HG03280 (cell line): ENCODE results near the gene GMDS.

Experiments
- ATAC-seq: cut with Tn5 transposase; IDR thresholded peaks from one replicate; pipeline ENCODE4 v1.9.1; 2021; ENCODE audit warnings: mild to moderate bottlenecking, moderate library complexity; ENCODE audit not compliant: unreplicated experiment

Gene GMDS

DNA sequence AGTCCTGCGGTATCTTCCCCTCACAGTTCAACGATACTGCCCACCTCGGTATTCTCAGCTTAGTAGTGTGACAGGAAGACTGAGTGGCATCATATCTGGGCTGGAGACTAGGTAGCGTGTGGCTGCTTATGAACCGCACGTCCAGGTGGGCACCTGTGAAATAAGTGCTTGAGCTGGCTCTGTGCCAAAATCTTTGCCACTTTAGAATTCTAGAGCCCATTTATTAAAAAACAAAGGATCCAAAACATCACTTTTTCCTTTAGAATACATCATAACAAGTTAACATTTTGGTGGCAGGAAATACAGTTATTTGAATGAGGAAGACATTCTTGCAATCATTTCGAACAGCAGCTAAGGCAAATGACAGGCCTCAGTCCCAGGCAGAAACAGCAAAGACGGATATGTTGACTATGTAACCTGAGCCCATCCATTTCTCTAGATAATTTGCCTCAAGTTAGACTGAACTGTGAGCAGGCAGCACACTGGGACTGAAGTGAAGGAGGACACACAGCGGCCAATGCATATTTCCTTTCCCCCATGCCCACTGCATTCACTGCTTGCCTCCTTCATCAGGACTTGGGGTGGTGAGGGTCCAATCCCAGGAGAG lies 136.6 kb downstream of the GMDS start:
- no peak for ATAC-seq

DNA sequence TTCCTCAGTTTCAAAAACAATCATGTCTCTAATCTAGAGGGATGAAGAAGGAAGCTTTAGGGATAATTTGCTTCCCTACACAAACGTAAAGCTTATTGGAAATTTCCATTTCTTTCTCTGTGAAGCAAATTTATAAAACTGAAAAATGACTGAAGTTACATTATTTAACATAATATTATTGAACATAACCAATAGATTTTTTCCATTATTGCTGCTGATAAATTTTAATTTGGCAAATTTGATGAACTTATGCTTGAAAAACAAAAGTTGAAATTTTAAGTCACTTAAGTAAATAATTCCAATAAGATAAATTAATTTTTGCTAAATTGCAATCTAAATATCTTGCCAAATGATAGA lies 140.9 kb downstream of the GMDS start:
- ATAC-seq: no peak

- ATAC-seq: no peak
These were observed 141.5 kb downstream of the GMDS start for GRCh38 chr6:2103765-2104523.

DNA sequence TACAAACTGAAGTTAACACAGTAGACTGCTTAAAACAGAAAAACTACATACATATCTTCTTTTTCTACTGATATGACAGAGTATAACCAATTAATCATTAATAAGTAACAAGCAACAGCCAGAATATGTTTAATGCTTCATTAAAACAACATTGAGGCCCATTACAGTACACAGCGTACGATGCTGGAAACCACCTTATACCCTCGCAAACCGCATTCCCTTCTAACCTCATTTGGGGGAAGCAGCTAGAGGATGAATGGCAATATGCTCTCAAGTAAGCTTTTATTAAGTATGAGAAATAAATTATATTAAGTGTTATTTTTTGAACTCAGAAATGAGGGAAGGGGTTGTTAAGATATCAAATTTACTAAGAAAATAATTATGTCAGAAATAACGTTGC lies 142.4 kb downstream of the GMDS start:
- ATAC-seq: no peak

- ATAC-seq: no peak
These were observed 143.0 kb downstream of the GMDS start for GRCh38 chr6:2102316-2102883.

DNA sequence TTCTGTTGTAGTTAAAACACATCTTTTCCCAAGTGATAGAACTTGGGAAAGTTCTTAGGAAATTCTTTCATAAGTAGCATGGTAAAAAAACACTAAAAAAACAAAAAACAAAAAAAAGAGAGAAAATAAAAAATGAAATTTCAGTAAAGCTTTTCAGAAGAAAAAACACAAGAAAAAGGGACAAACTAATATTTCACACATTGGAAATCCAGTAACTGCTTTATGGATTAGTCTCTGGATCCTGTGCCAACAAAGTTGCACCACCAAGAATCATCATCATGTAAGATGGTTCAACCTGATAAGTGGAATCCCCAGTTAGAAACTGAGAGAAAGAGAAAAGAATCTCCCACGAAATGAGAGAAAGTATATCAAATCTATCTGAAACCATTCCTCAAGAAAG lies 144.2 kb downstream of the GMDS start:
- no peak for ATAC-seq

DNA sequence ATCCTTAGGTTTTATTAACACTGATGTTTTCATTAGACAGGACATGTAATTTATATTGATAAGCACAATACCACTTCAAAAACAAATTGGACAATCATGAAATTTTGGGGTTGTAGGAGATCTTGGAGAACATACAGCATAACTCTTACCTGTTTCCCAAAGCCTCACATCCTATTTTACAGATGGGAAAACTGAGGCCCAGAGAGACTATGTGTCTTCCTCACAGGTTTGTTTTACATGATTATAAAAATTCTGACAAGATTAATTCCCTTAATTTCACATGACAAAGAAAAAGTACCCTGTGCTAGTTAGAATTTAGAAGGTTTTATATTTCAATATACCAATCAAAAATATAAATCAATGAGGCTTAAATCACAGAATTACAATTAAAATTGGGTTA lies 145.5 kb downstream of the GMDS start:
- no peak for ATAC-seq

DNA sequence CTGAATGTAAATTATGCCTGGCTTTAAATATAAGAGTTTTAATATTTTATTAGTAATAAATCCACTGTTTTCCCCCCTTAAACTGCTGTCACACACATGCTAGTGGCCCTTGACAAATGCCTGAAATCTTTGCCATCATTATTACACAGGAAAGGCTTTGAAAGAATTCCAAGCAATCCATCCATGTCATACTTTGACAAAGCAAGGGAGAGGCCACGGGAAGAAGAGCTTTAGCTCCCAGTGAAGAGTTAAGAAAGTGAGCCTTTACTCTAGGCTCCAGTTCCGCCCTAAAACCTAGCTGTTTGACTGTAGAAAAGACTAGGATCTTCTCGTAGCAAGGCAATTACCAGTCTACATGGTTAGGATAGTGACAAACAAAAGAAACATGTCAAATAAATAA lies 147.9 kb downstream of the GMDS start:
- no peak for ATAC-seq

DNA sequence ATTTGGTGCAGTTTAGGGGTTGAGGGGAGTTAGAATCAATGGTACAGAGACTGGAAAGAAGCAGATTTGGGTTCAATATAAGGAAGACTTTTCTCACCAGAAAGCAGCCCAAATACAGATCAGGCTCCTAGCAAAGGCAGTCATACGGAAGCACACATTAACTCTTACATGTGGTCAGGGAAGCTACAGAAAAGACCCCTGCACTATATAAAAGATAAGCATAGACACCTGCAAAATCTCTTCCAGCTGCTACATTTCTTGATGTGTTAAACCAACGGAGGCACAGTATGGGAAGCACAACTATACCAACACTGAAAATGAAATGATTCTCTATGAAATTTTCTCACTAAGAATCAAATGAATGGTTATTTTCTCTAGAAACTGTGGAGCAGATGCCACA lies 150.8 kb downstream of the GMDS start:
- no peak for ATAC-seq

GRCh38 chr6:2086326-2086965 lies 159.0 kb downstream of the GMDS start:
- no peak for ATAC-seq

DNA sequence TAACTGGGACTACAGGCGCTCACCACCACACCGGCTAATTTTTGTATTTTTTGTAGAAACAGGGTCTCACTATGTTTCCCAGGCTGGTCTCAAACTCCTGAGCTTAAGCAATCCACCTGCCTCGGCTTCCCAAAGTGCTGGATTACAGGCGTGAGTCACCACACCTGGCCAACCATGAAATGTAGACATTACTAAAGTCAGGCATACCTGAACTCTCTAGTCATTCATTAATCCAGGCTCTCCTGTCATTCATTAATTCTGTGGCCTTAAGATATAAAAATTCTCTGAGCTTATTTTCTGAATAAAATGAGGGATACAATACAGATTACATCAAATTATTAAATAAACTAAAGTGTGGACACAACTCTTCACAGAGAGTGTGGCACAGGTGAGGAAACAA lies 159.7 kb downstream of the GMDS start:
- ATAC-seq: no peak

- ATAC-seq: peak; percentile 73
These were observed 164.0 kb downstream of the GMDS start for GRCh38 chr6:2081155-2082138.

- no peak for ATAC-seq
These were observed 166.5 kb downstream of the GMDS start for GRCh38 chr6:2078888-2079287.

- no peak for ATAC-seq
These were observed 167.6 kb downstream of the GMDS start for GRCh38 chr6:2077826-2078225.

- ATAC-seq: no peak
These were observed 171.9 kb downstream of the GMDS start for GRCh38 chr6:2073476-2073875.

DNA sequence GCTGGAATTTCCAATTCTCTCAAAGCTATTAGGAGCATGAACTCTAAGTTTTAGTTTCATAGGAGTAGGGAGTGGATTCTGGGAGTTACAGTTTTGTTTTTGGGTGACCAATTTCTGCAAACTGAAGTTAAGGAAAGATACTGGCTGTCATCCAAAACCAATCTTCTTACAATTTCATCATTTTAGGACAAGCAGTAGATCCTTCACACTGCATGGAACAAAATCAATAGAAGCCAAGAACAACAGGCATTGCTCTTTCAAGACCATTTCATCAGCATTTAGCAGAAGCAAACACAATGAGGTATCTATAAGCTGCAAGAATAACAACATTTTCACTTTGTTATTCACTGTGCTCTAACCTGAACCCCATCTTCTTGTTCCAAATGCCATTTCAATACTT lies 173.0 kb downstream of the GMDS start:
- ATAC-seq: no peak

DNA sequence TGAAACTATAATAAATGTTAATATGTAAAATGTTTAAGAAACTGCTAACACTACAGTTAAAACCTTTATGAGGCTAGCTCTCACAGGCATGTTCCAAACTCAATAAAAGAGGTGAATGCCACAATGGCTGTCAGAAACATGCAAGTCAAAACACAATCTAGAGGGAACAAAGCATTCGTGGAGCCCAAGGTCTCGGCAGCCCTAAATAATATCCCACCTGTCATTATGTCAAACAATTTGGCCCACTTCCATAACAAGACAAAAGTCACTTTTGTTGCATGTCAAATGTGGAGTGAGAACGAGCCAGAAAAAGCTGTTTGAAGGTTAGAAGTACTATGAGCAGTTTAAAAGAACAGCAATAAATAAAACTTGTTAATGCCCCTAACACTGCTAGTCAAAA lies 181.9 kb downstream of the GMDS start:
- ATAC-seq: no peak

GRCh38 chr6:2061880-2062279 lies 183.5 kb downstream of the GMDS start:
- no peak for ATAC-seq

DNA sequence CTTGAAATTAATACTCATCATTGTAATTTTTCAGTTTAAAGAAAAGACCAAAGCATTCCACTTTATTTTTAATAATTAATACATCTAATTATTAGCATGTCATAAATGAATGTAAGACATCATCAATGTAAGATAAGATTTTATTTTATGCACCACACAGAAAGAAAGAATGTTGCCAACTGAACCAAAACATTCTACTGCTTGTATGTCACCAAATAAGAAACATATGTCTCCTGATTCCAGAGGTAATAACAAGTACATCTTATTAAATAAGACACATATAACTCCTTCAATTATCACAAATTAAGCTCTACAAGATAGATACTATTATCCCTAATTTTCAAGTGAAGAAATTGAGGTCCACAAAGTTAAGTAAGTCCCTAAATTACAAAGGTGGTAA lies 189.5 kb downstream of the GMDS start:
- ATAC-seq: no peak

- ATAC-seq: no peak
These were observed 190.3 kb downstream of the GMDS start for GRCh38 chr6:2055143-2055542.

DNA sequence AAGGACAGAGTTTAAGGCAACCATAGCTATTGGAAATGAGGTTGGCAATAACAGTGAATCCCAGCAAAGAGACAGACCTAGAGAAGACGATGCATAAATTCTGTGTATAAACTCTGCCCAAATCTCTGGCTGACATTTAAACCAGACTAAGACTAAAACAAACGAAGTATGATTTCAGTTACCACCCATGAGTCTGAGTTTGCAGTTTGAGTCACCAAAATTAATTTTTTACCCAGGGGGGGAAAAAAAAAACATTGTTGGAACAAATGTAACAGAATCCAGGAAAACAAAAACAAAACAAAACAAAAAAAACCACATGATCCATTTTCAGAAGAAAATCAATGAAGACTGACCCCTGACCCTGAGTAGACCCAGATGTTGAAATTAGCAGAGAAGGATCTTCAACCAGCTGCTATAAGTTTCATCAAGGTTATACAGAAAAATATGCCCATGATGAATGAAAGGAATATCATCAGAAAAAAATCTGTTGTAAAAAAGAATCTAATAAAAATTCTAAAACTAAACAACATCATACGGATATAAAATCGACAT lies 190.8 kb downstream of the GMDS start:
- ATAC-seq: no peak
